GM23338 (cell line): ENCODE data around the gene GSTP1. TPM values are rescaled to one million over a fixed set of nuclear protein-coding genes. Genes with fewer than 3 reads are reported as not detected.

Experiments used
- ATAC-seq: fragments of 200-7000 bp; cut with Tn5 transposase; 3 replicates; pipeline ENCODE4 v1.9.1; 2020
- DNase-seq: peaks from one replicate; pipeline ENCODE4 v3.0.0-alpha.2; 2015; ENCODE audit warnings: low spot score
- H2AFZ ChIP-seq: fragments of 200-600 bp; sonication (generic); 2 replicates; pipeline ENCODE4 v1.8.0; 2016; ENCODE audit warnings: antibody characterized with exemption, mild to moderate bottlenecking, moderate library complexity
- H3F3A ChIP-seq: fragments of 200-600 bp; sonication (generic); replicated peaks from 2 replicates; pipeline ENCODE4 v1.8.0; 2017; ENCODE audit warnings: antibody characterized with exemption, mixed run types, low read depth
- H3K27ac ChIP-seq: fragments of 200-600 bp; sonication (generic); 2 replicates; pipeline ENCODE4 v1.6.1; 2016; ENCODE audit warnings: low read depth
- H3K27me3 ChIP-seq: fragments of 200-600 bp; sonication (generic); 2 replicates; pipeline ENCODE4 v1.8.0; 2016; ENCODE audit warnings: mild to moderate bottlenecking, mixed run types, moderate library complexity; ENCODE audit not compliant: insufficient read depth
- H3K36me3 ChIP-seq: fragments of 200-600 bp; sonication (generic); 2 replicates; pipeline ENCODE4 v1.8.0; 2016; ENCODE audit warnings: mild to moderate bottlenecking; ENCODE audit not compliant: insufficient read depth
- H3K4me1 ChIP-seq: fragments of 200-600 bp; sonication (generic); 2 replicates; pipeline ENCODE4 v1.8.0; 2016; ENCODE audit warnings: mild to moderate bottlenecking, moderate library complexity; ENCODE audit not compliant: insufficient read depth
- H3K4me2 ChIP-seq: fragments of 200-600 bp; sonication (generic); 2 replicates; pipeline ENCODE4 v1.7.1; 2017; ENCODE audit warnings: mixed run types
- H3K4me3 ChIP-seq: fragments of 200-600 bp; sonication (generic); 2 replicates; pipeline ENCODE4 v1.6.1; 2016; ENCODE audit warnings: mixed run types
- H3K79me2 ChIP-seq: fragments of 200-600 bp; sonication (generic); replicated peaks from 2 replicates; pipeline ENCODE4 v1.8.0; 2017; ENCODE audit warnings: mild to moderate bottlenecking; ENCODE audit not compliant: insufficient read depth
- H3K9me2 ChIP-seq: fragments of 200-600 bp; sonication (generic); 2 replicates; pipeline ENCODE4 v1.8.0; 2017; ENCODE audit not compliant: insufficient read depth
- H4K20me1 ChIP-seq: fragments of 200-600 bp; sonication (generic); replicated peaks from 2 replicates; pipeline ENCODE4 v1.8.0; 2017; ENCODE audit warnings: mild to moderate bottlenecking; ENCODE audit not compliant: insufficient read depth
- H3K27ac Mint-ChIP-seq: 2 replicates; pipeline ENCODE4 v1.8.0; 2020; ENCODE audit warnings: inconsistent platforms, mild to moderate bottlenecking, moderate library complexity, mixed read lengths
- H3K27me3 Mint-ChIP-seq: 3 replicates; pipeline ENCODE4 v1.8.0; 2022; ENCODE audit warnings: low read depth, mild to moderate bottlenecking, moderate library complexity, mixed read lengths, inconsistent platforms; ENCODE audit not compliant: insufficient read depth, poor library complexity
- H3K36me3 Mint-ChIP-seq: 3 replicates; pipeline ENCODE4 v1.8.0; 2021; ENCODE audit warnings: low read depth, mild to moderate bottlenecking, inconsistent platforms, moderate library complexity, mixed read lengths
- H3K4me1 Mint-ChIP-seq: 3 replicates; pipeline ENCODE4 v1.8.0; 2020; ENCODE audit warnings: mild to moderate bottlenecking, inconsistent platforms, mixed read lengths
- H3K4me3 Mint-ChIP-seq: 3 replicates; pipeline ENCODE4 v1.8.0; 2021; ENCODE audit warnings: moderate library complexity, mild to moderate bottlenecking, inconsistent platforms, mixed read lengths
- H3K9me3 Mint-ChIP-seq: 3 replicates; pipeline ENCODE4 v1.8.0; 2020; ENCODE audit warnings: moderate library complexity, mild to moderate bottlenecking, inconsistent platforms, mixed read lengths
- CREB1 ChIP-seq: fragments of 250-450 bp; sonication (Bioruptor Pico); IDR thresholded peaks from 2 replicates; pipeline ENCODE4 v1.5.0; 2020; ENCODE audit warnings: low read depth, mild to moderate bottlenecking, moderate library complexity
- EZH2 ChIP-seq: fragments of 200-600 bp; sonication (generic); IDR thresholded peaks from one replicate; pipeline ENCODE4 v1.8.0; 2017; ENCODE audit warnings: antibody characterized with exemption, mild to moderate bottlenecking, low read depth; ENCODE audit not compliant: unreplicated experiment
- EZH2phosphoT487 ChIP-seq: fragments of 200-600 bp; sonication (generic); IDR thresholded peaks from one replicate; pipeline ENCODE4 v1.8.1; 2018; ENCODE audit warnings: antibody characterized with exemption; ENCODE audit not compliant: unreplicated experiment
- JUNB ChIP-seq: IDR thresholded peaks from one replicate; pipeline ENCODE4 v1.6.1; 2016; ENCODE audit warnings: antibody characterized with exemption; ENCODE audit not compliant: unreplicated experiment
- NANOG ChIP-seq: IDR thresholded peaks from 2 replicates; pipeline ENCODE4 v1.6.1; 2016; ENCODE audit warnings: antibody characterized with exemption, borderline replicate concordance
- POLR2AphosphoS5 ChIP-seq: IDR thresholded peaks from 2 replicates; pipeline ENCODE4 v1.6.1; 2016; ENCODE audit warnings: antibody characterized with exemption, low read depth
- STAT1 ChIP-seq: IDR thresholded peaks from one replicate; pipeline ENCODE4 v1.6.1; 2016; ENCODE audit warnings: antibody characterized with exemption; ENCODE audit not compliant: unreplicated experiment
- ZNF114 ChIP-seq: fragments of 250-450 bp; sonication (Bioruptor Pico); IDR thresholded peaks from 2 replicates; pipeline ENCODE4 v1.5.0; 2020; ENCODE audit warnings: mild to moderate bottlenecking, moderate library complexity
- ZNF331 ChIP-seq: fragments of 250-450 bp; sonication (Bioruptor Pico); IDR thresholded peaks from 2 replicates; pipeline ENCODE4 v1.5.0; 2020; ENCODE audit warnings: low read depth, mild to moderate bottlenecking, moderate library complexity
- polyA plus RNA-seq: library from polyadenylated mRNA; unstranded; fragments of >200 nt; fragmentation: Nextera tagmentation; extraction: Ambion mirVana; gene quantifications from 2 replicates; pipeline ENCODE4 v1.2.1, GENCODE V29; 2016
- total RNA-seq: library from RNA; depleted of rRNA; stranded (reverse); fragments of >200 nt; shearing (Covaris generic); gene quantifications from 2 replicates; pipeline ENCODE4 v1.2.3, GENCODE V29; 2014
- TF ChIP-seq, protein P1 (sequence below): IDR thresholded peaks from one replicate; pipeline ENCODE4 v1.6.1; 2018; ENCODE audit warnings: antibody characterized with exemption; ENCODE audit not compliant: unreplicated experiment
- TF ChIP-seq, protein P2 (sequence below), 2 experiments: fragments of 200-600 bp in 1 of 2; sonication (generic) in 1 of 2; conservative IDR thresholded peaks; 2 replicates each; pipeline versions ENCODE4 v1.5.1 to v1.6.1; 2016 to 2017; ENCODE audit warnings: antibody characterized with exemption in 2 of 2, low read depth in 2 of 2, mild to moderate bottlenecking in 2 of 2, moderate library complexity in 1 of 2
- TF ChIP-seq, protein P3 (sequence below): fragments of 250-450 bp; sonication (Bioruptor Pico); IDR thresholded peaks from 2 replicates; pipeline ENCODE4 v1.5.0; 2020; ENCODE audit warnings: mild to moderate bottlenecking, moderate library complexity
- TF ChIP-seq, protein P4 (sequence below): IDR thresholded peaks from 2 replicates; pipeline ENCODE4 v1.6.1; 2016; ENCODE audit warnings: antibody characterized with exemption

The GSTP1 gene
- total and polyA plus RNA-seq, 2 experiments from 2014 or later = 1,776 to 1,881 TPM

DNA sequence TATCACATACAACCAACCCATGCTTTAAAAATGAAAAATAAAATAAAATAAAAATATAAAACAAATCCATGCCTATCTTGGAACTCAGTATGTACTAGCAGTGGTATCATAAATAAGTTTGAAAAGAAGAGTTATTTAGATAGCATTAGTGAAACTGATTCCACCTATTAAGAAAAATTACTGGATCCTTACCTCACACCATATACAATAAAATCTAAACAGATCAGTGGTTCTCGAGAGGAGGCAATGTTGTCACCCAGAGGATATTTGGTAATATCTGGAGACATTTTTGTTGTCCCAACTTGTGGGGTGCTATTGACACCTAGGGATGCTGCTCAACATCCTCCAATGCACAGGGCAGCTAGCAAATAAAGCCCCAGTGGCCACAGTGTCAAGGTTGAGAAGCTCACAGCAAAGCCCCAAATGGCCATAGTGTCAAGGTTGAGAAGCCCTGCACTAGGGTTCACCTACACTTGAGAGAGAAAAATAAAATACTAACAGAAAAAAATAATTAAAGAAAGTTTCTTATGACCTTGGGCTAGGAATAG is 13.2 kb downstream of the GSTP1 start:
- H3K27me3 Mint-ChIP-seq = peaks cover 14% of the 10 kb centered on the region
- no peak for ATAC-seq
- DNase-seq = no peak
- H3K4me1 ChIP-seq = peaks cover 4% of the 10 kb centered on the region
- H2AFZ ChIP-seq = no peak overlapping the region
- no peaks in the 10 kb centered on the region for H3K27me3 ChIP-seq
- no peak for TF ChIP-seq EZH2phosphoT487
- no peak for TF ChIP-seq EZH2
- TF ChIP-seq, protein P1, sequence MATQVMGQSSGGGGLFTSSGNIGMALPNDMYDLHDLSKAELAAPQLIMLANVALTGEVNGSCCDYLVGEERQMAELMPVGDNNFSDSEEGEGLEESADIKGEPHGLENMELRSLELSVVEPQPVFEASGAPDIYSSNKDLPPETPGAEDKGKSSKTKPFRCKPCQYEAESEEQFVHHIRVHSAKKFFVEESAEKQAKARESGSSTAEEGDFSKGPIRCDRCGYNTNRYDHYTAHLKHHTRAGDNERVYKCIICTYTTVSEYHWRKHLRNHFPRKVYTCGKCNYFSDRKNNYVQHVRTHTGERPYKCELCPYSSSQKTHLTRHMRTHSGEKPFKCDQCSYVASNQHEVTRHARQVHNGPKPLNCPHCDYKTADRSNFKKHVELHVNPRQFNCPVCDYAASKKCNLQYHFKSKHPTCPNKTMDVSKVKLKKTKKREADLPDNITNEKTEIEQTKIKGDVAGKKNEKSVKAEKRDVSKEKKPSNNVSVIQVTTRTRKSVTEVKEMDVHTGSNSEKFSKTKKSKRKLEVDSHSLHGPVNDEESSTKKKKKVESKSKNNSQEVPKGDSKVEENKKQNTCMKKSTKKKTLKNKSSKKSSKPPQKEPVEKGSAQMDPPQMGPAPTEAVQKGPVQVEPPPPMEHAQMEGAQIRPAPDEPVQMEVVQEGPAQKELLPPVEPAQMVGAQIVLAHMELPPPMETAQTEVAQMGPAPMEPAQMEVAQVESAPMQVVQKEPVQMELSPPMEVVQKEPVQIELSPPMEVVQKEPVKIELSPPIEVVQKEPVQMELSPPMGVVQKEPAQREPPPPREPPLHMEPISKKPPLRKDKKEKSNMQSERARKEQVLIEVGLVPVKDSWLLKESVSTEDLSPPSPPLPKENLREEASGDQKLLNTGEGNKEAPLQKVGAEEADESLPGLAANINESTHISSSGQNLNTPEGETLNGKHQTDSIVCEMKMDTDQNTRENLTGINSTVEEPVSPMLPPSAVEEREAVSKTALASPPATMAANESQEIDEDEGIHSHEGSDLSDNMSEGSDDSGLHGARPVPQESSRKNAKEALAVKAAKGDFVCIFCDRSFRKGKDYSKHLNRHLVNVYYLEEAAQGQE = no peak
- TF ChIP-seq ZNF331 (CRISPR knock-in tag) = no peak
- no peak for TF ChIP-seq STAT1
- TF ChIP-seq, protein P2, sequence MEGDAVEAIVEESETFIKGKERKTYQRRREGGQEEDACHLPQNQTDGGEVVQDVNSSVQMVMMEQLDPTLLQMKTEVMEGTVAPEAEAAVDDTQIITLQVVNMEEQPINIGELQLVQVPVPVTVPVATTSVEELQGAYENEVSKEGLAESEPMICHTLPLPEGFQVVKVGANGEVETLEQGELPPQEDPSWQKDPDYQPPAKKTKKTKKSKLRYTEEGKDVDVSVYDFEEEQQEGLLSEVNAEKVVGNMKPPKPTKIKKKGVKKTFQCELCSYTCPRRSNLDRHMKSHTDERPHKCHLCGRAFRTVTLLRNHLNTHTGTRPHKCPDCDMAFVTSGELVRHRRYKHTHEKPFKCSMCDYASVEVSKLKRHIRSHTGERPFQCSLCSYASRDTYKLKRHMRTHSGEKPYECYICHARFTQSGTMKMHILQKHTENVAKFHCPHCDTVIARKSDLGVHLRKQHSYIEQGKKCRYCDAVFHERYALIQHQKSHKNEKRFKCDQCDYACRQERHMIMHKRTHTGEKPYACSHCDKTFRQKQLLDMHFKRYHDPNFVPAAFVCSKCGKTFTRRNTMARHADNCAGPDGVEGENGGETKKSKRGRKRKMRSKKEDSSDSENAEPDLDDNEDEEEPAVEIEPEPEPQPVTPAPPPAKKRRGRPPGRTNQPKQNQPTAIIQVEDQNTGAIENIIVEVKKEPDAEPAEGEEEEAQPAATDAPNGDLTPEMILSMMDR (conservative IDR thresholded peaks at IDR 0.05; ENCODE audit: low read depth in 2 of 2) = no peak
- TF ChIP-seq ZNF114 (CRISPR knock-in tag) = no peak
- no peak for TF ChIP-seq CREB1 (CRISPR knock-in tag)
- TF ChIP-seq POLR2AphosphoS5 = no peak
- TF ChIP-seq, protein P3, sequence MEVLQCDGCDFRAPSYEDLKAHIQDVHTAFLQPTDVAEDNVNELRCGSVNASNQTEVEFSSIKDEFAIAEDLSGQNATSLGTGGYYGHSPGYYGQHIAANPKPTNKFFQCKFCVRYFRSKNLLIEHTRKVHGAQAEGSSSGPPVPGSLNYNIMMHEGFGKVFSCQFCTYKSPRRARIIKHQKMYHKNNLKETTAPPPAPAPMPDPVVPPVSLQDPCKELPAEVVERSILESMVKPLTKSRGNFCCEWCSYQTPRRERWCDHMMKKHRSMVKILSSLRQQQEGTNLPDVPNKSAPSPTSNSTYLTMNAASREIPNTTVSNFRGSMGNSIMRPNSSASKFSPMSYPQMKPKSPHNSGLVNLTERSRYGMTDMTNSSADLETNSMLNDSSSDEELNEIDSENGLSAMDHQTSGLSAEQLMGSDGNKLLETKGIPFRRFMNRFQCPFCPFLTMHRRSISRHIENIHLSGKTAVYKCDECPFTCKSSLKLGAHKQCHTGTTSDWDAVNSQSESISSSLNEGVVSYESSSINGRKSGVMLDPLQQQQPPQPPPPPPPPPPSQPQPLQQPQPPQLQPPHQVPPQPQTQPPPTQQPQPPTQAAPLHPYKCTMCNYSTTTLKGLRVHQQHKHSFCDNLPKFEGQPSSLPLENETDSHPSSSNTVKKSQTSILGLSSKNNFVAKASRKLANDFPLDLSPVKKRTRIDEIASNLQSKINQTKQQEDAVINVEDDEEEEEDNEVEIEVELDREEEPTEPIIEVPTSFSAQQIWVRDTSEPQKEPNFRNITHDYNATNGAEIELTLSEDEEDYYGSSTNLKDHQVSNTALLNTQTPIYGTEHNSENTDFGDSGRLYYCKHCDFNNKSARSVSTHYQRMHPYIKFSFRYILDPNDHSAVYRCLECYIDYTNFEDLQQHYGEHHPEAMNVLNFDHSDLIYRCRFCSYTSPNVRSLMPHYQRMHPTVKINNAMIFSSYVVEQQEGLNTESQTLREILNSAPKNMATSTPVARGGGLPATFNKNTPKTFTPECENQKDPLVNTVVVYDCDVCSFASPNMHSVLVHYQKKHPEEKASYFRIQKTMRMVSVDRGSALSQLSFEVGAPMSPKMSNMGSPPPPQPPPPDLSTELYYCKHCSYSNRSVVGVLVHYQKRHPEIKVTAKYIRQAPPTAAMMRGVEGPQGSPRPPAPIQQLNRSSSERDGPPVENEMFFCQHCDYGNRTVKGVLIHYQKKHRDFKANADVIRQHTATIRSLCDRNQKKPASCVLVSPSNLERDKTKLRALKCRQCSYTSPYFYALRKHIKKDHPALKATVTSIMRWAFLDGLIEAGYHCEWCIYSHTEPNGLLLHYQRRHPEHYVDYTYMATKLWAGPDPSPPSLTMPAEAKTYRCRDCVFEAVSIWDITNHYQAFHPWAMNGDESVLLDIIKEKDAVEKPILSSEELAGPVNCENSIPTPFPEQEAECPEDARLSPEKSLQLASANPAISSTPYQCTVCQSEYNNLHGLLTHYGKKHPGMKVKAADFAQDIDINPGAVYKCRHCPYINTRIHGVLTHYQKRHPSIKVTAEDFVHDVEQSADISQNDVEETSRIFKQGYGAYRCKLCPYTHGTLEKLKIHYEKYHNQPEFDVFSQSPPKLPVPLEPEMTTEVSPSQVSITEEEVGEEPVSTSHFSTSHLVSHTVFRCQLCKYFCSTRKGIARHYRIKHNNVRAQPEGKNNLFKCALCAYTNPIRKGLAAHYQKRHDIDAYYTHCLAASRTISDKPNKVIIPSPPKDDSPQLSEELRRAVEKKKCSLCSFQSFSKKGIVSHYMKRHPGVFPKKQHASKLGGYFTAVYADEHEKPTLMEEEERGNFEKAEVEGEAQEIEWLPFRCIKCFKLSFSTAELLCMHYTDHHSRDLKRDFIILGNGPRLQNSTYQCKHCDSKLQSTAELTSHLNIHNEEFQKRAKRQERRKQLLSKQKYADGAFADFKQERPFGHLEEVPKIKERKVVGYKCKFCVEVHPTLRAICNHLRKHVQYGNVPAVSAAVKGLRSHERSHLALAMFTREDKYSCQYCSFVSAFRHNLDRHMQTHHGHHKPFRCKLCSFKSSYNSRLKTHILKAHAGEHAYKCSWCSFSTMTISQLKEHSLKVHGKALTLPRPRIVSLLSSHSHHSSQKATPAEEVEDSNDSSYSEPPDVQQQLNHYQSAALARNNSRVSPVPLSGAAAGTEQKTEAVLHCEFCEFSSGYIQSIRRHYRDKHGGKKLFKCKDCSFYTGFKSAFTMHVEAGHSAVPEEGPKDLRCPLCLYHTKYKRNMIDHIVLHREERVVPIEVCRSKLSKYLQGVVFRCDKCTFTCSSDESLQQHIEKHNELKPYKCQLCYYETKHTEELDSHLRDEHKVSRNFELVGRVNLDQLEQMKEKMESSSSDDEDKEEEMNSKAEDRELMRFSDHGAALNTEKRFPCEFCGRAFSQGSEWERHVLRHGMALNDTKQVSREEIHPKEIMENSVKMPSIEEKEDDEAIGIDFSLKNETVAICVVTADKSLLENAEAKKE = no peak
- no peak for TF ChIP-seq JUNB
- TF ChIP-seq, protein P4, sequence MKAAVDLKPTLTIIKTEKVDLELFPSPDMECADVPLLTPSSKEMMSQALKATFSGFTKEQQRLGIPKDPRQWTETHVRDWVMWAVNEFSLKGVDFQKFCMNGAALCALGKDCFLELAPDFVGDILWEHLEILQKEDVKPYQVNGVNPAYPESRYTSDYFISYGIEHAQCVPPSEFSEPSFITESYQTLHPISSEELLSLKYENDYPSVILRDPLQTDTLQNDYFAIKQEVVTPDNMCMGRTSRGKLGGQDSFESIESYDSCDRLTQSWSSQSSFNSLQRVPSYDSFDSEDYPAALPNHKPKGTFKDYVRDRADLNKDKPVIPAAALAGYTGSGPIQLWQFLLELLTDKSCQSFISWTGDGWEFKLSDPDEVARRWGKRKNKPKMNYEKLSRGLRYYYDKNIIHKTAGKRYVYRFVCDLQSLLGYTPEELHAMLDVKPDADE = no peak
- no peak for TF ChIP-seq NANOG
- no peaks in the 10 kb centered on the region for H3F3A ChIP-seq
- no peaks in the 10 kb centered on the region; the same call in 1 of the 2 replicates for H3K36me3 ChIP-seq
- peaks cover 19% of the 10 kb centered on the region for H3K9me3 Mint-ChIP-seq
- H3K4me1 Mint-ChIP-seq = peaks cover 12% of the 10 kb centered on the region
- H3K4me3 Mint-ChIP-seq = no peak overlapping the region
- 0 out of 2 replicates have a peak, but pooled peaks cover 2% of the 10 kb centered on the region for H3K9me2 ChIP-seq
- H3K4me2 ChIP-seq = no peak overlapping the region
- H3K36me3 Mint-ChIP-seq = no peaks in the 10 kb centered on the region; the same call in 2 of the 3 replicates
- H3K27ac Mint-ChIP-seq = no peak overlapping the region
- no peak overlapping the region for H3K27ac ChIP-seq
- no peaks in the 10 kb centered on the region for H3K79me2 ChIP-seq
- H4K20me1 ChIP-seq = no peaks in the 10 kb centered on the region
- H3K4me3 ChIP-seq = no peak overlapping the region
